Spinal cord (tissue), 10 donors: Measurements from ENCODE around the gene ABCA13. TPM values are rescaled to one million over a fixed set of nuclear protein-coding genes. Genes with fewer than 3 reads are reported as not detected.
"Not testable (repeated sequence)": the region's sequence is repeated elsewhere in the genome, so short reads cannot be mapped to it uniquely, and the experiment has no call there.

ENCODE experiments used
- DNase-seq, 6 donors: peaks; one replicate each; pipeline versions ENCODE4 v3.0.0 to v3.0.0-alpha.2; 2013 to 2015; ENCODE audit warnings: low spot score in 6 of 6, low read depth in 4 of 6
- H3K27ac ChIP-seq: one replicate; pipeline ENCODE4 v1.5.1; 2013; ENCODE audit warnings: low read depth, low read length, control low read depth
- H3K27me3 ChIP-seq: one replicate; pipeline ENCODE4 v1.6.1; 2013; ENCODE audit warnings: low read length; ENCODE audit not compliant: control insufficient read depth, insufficient read depth
- H3K36me3 ChIP-seq: one replicate; pipeline ENCODE4 v1.6.1; 2013; ENCODE audit warnings: low read length; ENCODE audit not compliant: control insufficient read depth, insufficient read depth
- H3K4me1 ChIP-seq: one replicate; pipeline ENCODE4 v1.6.1; 2013; ENCODE audit warnings: low read length; ENCODE audit not compliant: control insufficient read depth, insufficient read depth
- H3K4me3 ChIP-seq: one replicate; pipeline ENCODE4 v1.5.1; 2013; ENCODE audit warnings: low read depth, low read length, control low read depth
- H3K9me3 ChIP-seq: one replicate; pipeline ENCODE4 v1.6.1; 2013; ENCODE audit warnings: low read length; ENCODE audit not compliant: control insufficient read depth, insufficient read depth
- WGBS: methylation state at CpG from one replicate; pipeline ENCODE4 v1.1.5; 2013; ENCODE audit warnings: missing lambda C conversion rate; ENCODE audit not compliant: insufficient coverage; 5-methylcytosine and 5-hydroxymethylcytosine counted together
- polyA plus RNA-seq, 2 donors: library from polyadenylated mRNA; unstranded; fragments of 120-200 nt; gene quantifications; one replicate each; pipeline ENCODE4 v1.2.1, GENCODE V29; 2013; ENCODE audit not compliant: insufficient read length in 2 of 2
- total RNA-seq, 2 donors: library from RNA; depleted of rRNA in 1 of 2; stranded (reverse); fragments of 120-200 nt in 1 of 2; fragments of >200 nt in 1 of 2; gene quantifications; one replicate each; pipeline versions ENCODE4 v1.2.3 to v1.2.4, GENCODE V29; 2013 to 2014
- donor health status: healthy.

The ABCA13 gene
- total and polyA plus RNA-seq, 4 donors = 0.33 to 5.8 (median 0.72) TPM

- Histone ChIP-seq H3K36me3 (no peaks in the 10 kb centered on the region), H3K4me1 (no peaks in the 10 kb centered on the region), H3K9me3 (no peaks in the 10 kb centered on the region), H3K4me3 (no peak overlapping the region), H3K27me3 (no peaks in the 10 kb centered on the region), H3K27ac (no peak overlapping the region)
- DNase-seq = no peak
- no CpG with 5 or more reads among the region's 1 CpG for WGBS
Measured at GRCh38 chr7:48183965-48184364, 12.7 kb downstream of the ABCA13 start.

- H3K4me1 ChIP-seq = no peaks in the 10 kb centered on the region
- no peaks in the 10 kb centered on the region for H3K27me3 ChIP-seq
- no peak overlapping the region for H3K4me3 ChIP-seq
- no peaks in the 10 kb centered on the region for H3K9me3 ChIP-seq
- H3K36me3 ChIP-seq = no peaks in the 10 kb centered on the region
- H3K27ac ChIP-seq = no peak overlapping the region
- no peak for DNase-seq
- WGBS = 90% methylated on average over 8 of the region's 12 CpGs
Measured at GRCh38 chr7:48188776-48189520, 17.7 kb downstream of the ABCA13 start.

GRCh38 chr7:48192996-48193395 is 21.7 kb downstream of the ABCA13 start:
- no peaks in the 10 kb centered on the region for H3K9me3 ChIP-seq
- no peaks in the 10 kb centered on the region for H3K36me3 ChIP-seq
- DNase-seq = no peak
- H3K4me1 ChIP-seq = no peaks in the 10 kb centered on the region
- no peak overlapping the region for H3K27ac ChIP-seq
- no CpG with 5 or more reads among the region's 1 CpG for WGBS
- no peaks in the 10 kb centered on the region for H3K27me3 ChIP-seq
- H3K4me3 ChIP-seq = no peak overlapping the region

GRCh38 chr7:48193421-48193820 is 22.2 kb downstream of the ABCA13 start:
- no peaks in the 10 kb centered on the region for H3K27me3 ChIP-seq
- WGBS = 0% methylated on average over 1 of the region's 1 CpG
- no peak overlapping the region for H3K27ac ChIP-seq
- DNase-seq = no peak
- no peaks in the 10 kb centered on the region for H3K4me1 ChIP-seq
- H3K36me3 ChIP-seq = no peaks in the 10 kb centered on the region
- no peak overlapping the region for H3K4me3 ChIP-seq
- no peaks in the 10 kb centered on the region for H3K9me3 ChIP-seq

- 45% methylated on average over 13 of the region's 19 CpGs for WGBS
Measured at GRCh38 chr7:48200946-48201589, 29.8 kb downstream of the ABCA13 start.

GRCh38 chr7:48202916-48203315 is 31.7 kb downstream of the ABCA13 start:
- DNase-seq, H3K9me3 ChIP-seq, H3K36me3 ChIP-seq, H3K27me3 ChIP-seq, H3K4me1 ChIP-seq, H3K4me3 ChIP-seq, H3K27ac ChIP-seq: not testable (repeated sequence)
- whole genome bisulfite sequencing = 94% methylated on average over 27 of the region's 41 CpGs

More at GRCh38 chr7:48200946-48201589, 29.8 kb downstream of the ABCA13 start:
- H3K4me3 ChIP-seq, H3K27me3 ChIP-seq, H3K4me1 ChIP-seq, H3K27ac ChIP-seq, H3K36me3 ChIP-seq, H3K9me3 ChIP-seq: not testable (repeated sequence)
- DNase-seq = peak in 1 of 6 donors; percentile 4

GRCh38 chr7:48207155-48207675 is 36.0 kb downstream of the ABCA13 start:
- peaks cover 1% of the 10 kb centered on the region for H3K9me3 ChIP-seq
- no peak overlapping the region for H3K27ac ChIP-seq
- H3K4me1 ChIP-seq = no peaks in the 10 kb centered on the region
- no peaks in the 10 kb centered on the region for H3K36me3 ChIP-seq
- no peaks in the 10 kb centered on the region for H3K27me3 ChIP-seq
- peak in 2 of 6 donors; percentile 40 to 43 for DNase-seq
- H3K4me3 ChIP-seq = no peak overlapping the region
- WGBS = no CpG with 5 or more reads among the region's 1 CpG

GRCh38 chr7:48209004-48209600 is 37.8 kb downstream of the ABCA13 start:
- Histone ChIP-seq H3K36me3 (no peaks in the 10 kb centered on the region), H3K9me3 (peaks cover 4% of the 10 kb centered on the region), H3K4me1 (no peaks in the 10 kb centered on the region), H3K27ac (no peak overlapping the region), H3K27me3 (no peaks in the 10 kb centered on the region), H3K4me3 (no peak overlapping the region)
- no peak for DNase-seq
- no CpG with 5 or more reads among the region's 1 CpG for WGBS

GRCh38 chr7:48213226-48213625 is 42.0 kb downstream of the ABCA13 start:
- H3K36me3 ChIP-seq = no peaks in the 10 kb centered on the region
- WGBS = no CpG with 5 or more reads among the region's 1 CpG
- no peak overlapping the region for H3K4me3 ChIP-seq
- H3K27ac ChIP-seq = no peak overlapping the region
- no peaks in the 10 kb centered on the region for H3K27me3 ChIP-seq
- peaks cover 4% of the 10 kb centered on the region for H3K9me3 ChIP-seq
- no peak for DNase-seq
- H3K4me1 ChIP-seq = no peaks in the 10 kb centered on the region
